Skeletal muscle satellite cell (primary cell): ENCODE data around the gene COL20A1.

ENCODE experiments used
- H3K27me3 ChIP-seq: 2 replicates; pipeline ENCODE4 v1.7.0; 2013; ENCODE audit warnings: low read length; ENCODE audit not compliant: control insufficient read depth, insufficient read depth
- H3K36me3 ChIP-seq: 2 replicates; pipeline ENCODE4 v1.7.0; 2013; ENCODE audit warnings: mild to moderate bottlenecking, control low read depth, low read length; ENCODE audit not compliant: insufficient read depth
- H3K4me1 ChIP-seq: 2 replicates; pipeline ENCODE4 v1.7.0; 2013; ENCODE audit warnings: low read length; ENCODE audit not compliant: control insufficient read depth, insufficient read depth
- H3K4me2 ChIP-seq: 2 replicates; pipeline ENCODE4 v1.7.0; 2013; ENCODE audit warnings: mild to moderate bottlenecking, low read length
- H3K4me3 ChIP-seq: 2 replicates; pipeline ENCODE4 v1.7.0; 2013; ENCODE audit warnings: low read length
- H3K9ac ChIP-seq: 2 replicates; pipeline ENCODE4 v1.7.0; 2013; ENCODE audit warnings: mild to moderate bottlenecking, low read depth, low read length, moderate library complexity
- H3K9me3 ChIP-seq: replicated peaks from 2 replicates; pipeline ENCODE4 v1.7.0; 2013; ENCODE audit warnings: mild to moderate bottlenecking, control low read depth, low read length

Gene COL20A1

GRCh38 chr20:63354636-63355350, 61.8 kb downstream of the COL20A1 start:
- Histone ChIP-seq H3K4me3 (no peak overlapping the region), H3K36me3 (no peaks in the 10 kb centered on the region), H3K9me3 (no peaks in the 10 kb centered on the region), H3K4me1 (no peaks in the 10 kb centered on the region), H3K27me3 (no peaks in the 10 kb centered on the region), H3K9ac (no peak overlapping the region), H3K4me2 (no peak overlapping the region)

GRCh38 chr20:63355781-63356295, 62.9 kb downstream of the COL20A1 start:
- no peak overlapping the region for H3K9ac ChIP-seq
- H3K27me3 ChIP-seq, result no peaks in the 10 kb centered on the region
- H3K4me2 ChIP-seq, result no peak overlapping the region
- H3K4me1 ChIP-seq, result no peaks in the 10 kb centered on the region
- no peaks in the 10 kb centered on the region for H3K36me3 ChIP-seq
- H3K4me3 ChIP-seq, result no peak overlapping the region
- H3K9me3 ChIP-seq, result no peaks in the 10 kb centered on the region

GRCh38 chr20:63356511-63356910, 63.5 kb downstream of the COL20A1 start:
- Histone ChIP-seq H3K4me3 (no peak overlapping the region), H3K36me3 (no peaks in the 10 kb centered on the region), H3K27me3 (no peaks in the 10 kb centered on the region), H3K4me1 (no peaks in the 10 kb centered on the region), H3K4me2 (no peak overlapping the region), H3K9ac (no peak overlapping the region), H3K9me3 (no peaks in the 10 kb centered on the region)

GRCh38 chr20:63356931-63357879, 64.2 kb downstream of the COL20A1 start:
- Histone ChIP-seq H3K4me2 (no peak overlapping the region), H3K36me3 (no peaks in the 10 kb centered on the region), H3K4me3 (no peak overlapping the region), H3K9me3 (no peaks in the 10 kb centered on the region), H3K4me1 (no peaks in the 10 kb centered on the region), H3K27me3 (no peaks in the 10 kb centered on the region), H3K9ac (no peak overlapping the region)

- H3K4me2 ChIP-seq, result no peak overlapping the region
- H3K9ac ChIP-seq, result no peak overlapping the region
- H3K9me3 ChIP-seq, result no peaks in the 10 kb centered on the region
- no peak overlapping the region for H3K4me3 ChIP-seq
- H3K36me3 ChIP-seq, result no peaks in the 10 kb centered on the region
- no peaks in the 10 kb centered on the region for H3K4me1 ChIP-seq
- H3K27me3 ChIP-seq, result peaks cover 7% of the 10 kb centered on the region
These were observed 65.2 kb downstream of the COL20A1 start for GRCh38 chr20:63357921-63358905.

- no peaks in the 10 kb centered on the region for H3K4me1 ChIP-seq
- H3K9me3 ChIP-seq, result no peaks in the 10 kb centered on the region
- peaks cover 18% of the 10 kb centered on the region for H3K27me3 ChIP-seq
- no peak overlapping the region for H3K4me3 ChIP-seq
- no peaks in the 10 kb centered on the region for H3K36me3 ChIP-seq
- H3K4me2 ChIP-seq, result no peak overlapping the region
- H3K9ac ChIP-seq, result no peak overlapping the region
These were observed 66.4 kb downstream of the COL20A1 start for GRCh38 chr20:63359164-63359934.

- no peak overlapping the region for H3K4me3 ChIP-seq
- no peaks in the 10 kb centered on the region for H3K9me3 ChIP-seq
- peaks cover 25% of the 10 kb centered on the region for H3K27me3 ChIP-seq
- H3K4me2 ChIP-seq, result no peak overlapping the region
- no peaks in the 10 kb centered on the region for H3K4me1 ChIP-seq
- no peaks in the 10 kb centered on the region for H3K36me3 ChIP-seq
- no peak overlapping the region for H3K9ac ChIP-seq
These were observed 67.2 kb downstream of the COL20A1 start for GRCh38 chr20:63359937-63360849.

GRCh38 chr20:63360850-63361518, 68.0 kb downstream of the COL20A1 start, which contains the start of gene CHRNA4:
Gene CHRNA4 (minus strand): TSS chr20:63361349. CDS start chr20:63361165, 184 bp downstream.
- Histone ChIP-seq H3K36me3 (no peaks in the 10 kb centered on the region), H3K27me3 (peaks cover 28% of the 10 kb centered on the region), H3K4me3 (no peak within 1 kb of the TSS), H3K4me1 (no peaks in the 10 kb centered on the region), H3K9ac (no peak within 1 kb of the TSS), H3K4me2 (no peak within 1 kb of the TSS), H3K9me3 (no peaks in the 10 kb centered on the region)

- H3K9ac ChIP-seq, result no peak overlapping the region
- no peak overlapping the region for H3K4me3 ChIP-seq
These were observed 68.8 kb downstream of the COL20A1 start for GRCh38 chr20:63361519-63362435.

More at GRCh38 chr20:63361519-63362435, 68.8 kb downstream of the COL20A1 start:
- Histone ChIP-seq H3K4me1 (no peaks in the 10 kb centered on the region), H3K27me3 (peaks cover 28% of the 10 kb centered on the region), H3K9me3 (no peaks in the 10 kb centered on the region), H3K36me3 (no peaks in the 10 kb centered on the region), H3K4me2 (no peak overlapping the region)
